CD4-positive, alpha-beta T cell treated with Interleukin-6 for 4 hours (primary cell): ENCODE measurements around the gene PAM16.
"Not testable (repeated sequence)": the region's sequence is repeated elsewhere in the genome, so short reads cannot be mapped to it uniquely, and the experiment has no call there.

ENCODE experiments used
- DNase-seq: peaks from one replicate; pipeline ENCODE4 v3.0.0-alpha.2; 2020; ENCODE audit warnings: mixed read lengths

Gene PAM16

GRCh38 chr16:4350365-4350786 is 745 bp downstream of the PAM16 start:
- no peak for DNase-seq

GRCh38 chr16:4349332-4349731 is 1.8 kb downstream of the PAM16 start:
- no peak for DNase-seq

GRCh38 chr16:4347765-4348509 is 3.2 kb downstream of the PAM16 start:
- DNase-seq = no peak

- DNase-seq = no peak
Measured at GRCh38 chr16:4347010-4347409, 4.1 kb downstream of the PAM16 start.

GRCh38 chr16:4345836-4346781 is 5.0 kb downstream of the PAM16 start:
- DNase-seq = no peak

- no peak for DNase-seq
Measured at GRCh38 chr16:4344983-4345835, 5.9 kb downstream of the PAM16 start.

- DNase-seq = not testable (repeated sequence)
Measured at GRCh38 chr16:4344300-4344982, 6.7 kb downstream of the PAM16 start.

GRCh38 chr16:4342866-4343744 is 8.0 kb downstream of the PAM16 start:
- DNase-seq = no peak

- DNase-seq = no peak
Measured at GRCh38 chr16:4341250-4341649, 9.9 kb downstream of the PAM16 start.

- DNase-seq = no peak
Measured at GRCh38 chr16:4340443-4340842, 10.7 kb downstream of the PAM16 start.

- DNase-seq = no peak
Measured at GRCh38 chr16:4339909-4340308, 11.2 kb downstream of the PAM16 start.

- no peak for DNase-seq
Measured at GRCh38 chr16:4339455-4339854, 11.7 kb downstream of the PAM16 start.

- DNase-seq = no peak
Measured at GRCh38 chr16:4338712-4339299, 12.3 kb downstream of the PAM16 start.

GRCh38 chr16:4338125-4338582 is 13.0 kb downstream of the PAM16 start:
- no peak for DNase-seq

- no peak for DNase-seq
Measured at GRCh38 chr16:4337540-4338088, 13.5 kb downstream of the PAM16 start.

- DNase-seq = no peak
Measured at GRCh38 chr16:4336701-4337539, 14.2 kb downstream of the PAM16 start.

GRCh38 chr16:4334724-4335495 is 16.2 kb downstream of the PAM16 start:
- no peak for DNase-seq

- not testable (repeated sequence) for DNase-seq
Measured at GRCh38 chr16:4333714-4334113, 17.4 kb downstream of the PAM16 start.

GRCh38 chr16:4333308-4333638 is 17.8 kb downstream of the PAM16 start:
- DNase-seq = no peak
